GM12892 (cell line): Measurements from ENCODE around the gene ATP1A1.

Experiments used
- POLR2A ChIP-seq: IDR thresholded peaks from 2 replicates; pipeline ENCODE4 v1.6.1; 2011; ENCODE audit warnings: low read depth, low read length, control low read depth
- POLR2AphosphoS5 ChIP-seq: IDR thresholded peaks from 2 replicates; pipeline ENCODE4 v1.6.1; 2011; ENCODE audit warnings: low read depth, low read length, control low read depth

DNA sequence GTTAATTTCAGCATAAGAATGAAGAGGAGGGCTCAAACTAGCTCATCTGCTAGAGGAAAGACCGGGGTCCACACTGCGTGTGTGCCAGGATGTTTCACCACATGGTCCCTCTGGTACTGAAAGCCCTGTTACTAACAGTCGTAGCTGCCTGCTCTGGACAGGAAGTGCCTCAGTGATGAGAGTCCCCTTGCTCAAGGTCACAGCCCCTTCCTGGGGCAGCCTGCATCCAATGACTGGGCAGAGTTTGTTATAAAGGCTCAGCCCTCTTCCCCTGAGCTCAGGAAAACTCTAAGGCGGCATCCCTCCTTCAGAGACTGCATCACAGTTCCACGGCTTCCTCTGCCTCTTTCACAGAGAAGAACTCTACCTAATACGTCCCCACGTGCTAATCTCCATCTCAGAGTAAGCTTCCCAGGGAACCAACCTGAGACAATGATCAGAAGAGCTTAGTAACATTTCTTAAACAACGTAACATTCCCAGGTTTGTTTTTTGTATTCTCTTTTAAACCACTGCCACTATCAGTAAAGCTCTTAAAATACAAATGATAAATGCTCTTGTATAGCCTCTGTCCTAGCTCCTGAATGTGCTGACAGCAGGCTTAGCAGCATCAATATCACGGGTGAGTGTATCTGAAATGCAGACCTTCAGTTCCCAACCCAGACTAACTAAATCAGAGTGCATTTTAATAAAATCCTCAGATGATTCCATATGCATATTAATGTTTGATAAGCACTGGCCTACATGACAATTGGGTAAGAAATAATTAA, 38.0 kb upstream of the ATP1A1 start:
- TF ChIP-seq POLR2A (no peak), POLR2AphosphoS5 (no peak)
